NCI-H2107 treated with DMSO at 0.1 percent for 48 hours (cell line): Measurements from ENCODE around the gene TENM3.

Source experiments
- DNase-seq: peaks from one replicate; lab custom pipeline; 2025; ENCODE audit not compliant: unreplicated experiment; lab: John Stamatoyannopoulos, UW

Gene TENM3

GRCh38 chr4:182286035-182286434 is 42.8 kb downstream of the TENM3 start:
- DNase-seq: no peak

- no peak for DNase-seq
These were observed 43.7 kb downstream of the TENM3 start for GRCh38 chr4:182286931-182287330.

GRCh38 chr4:182288534-182288933 is 45.3 kb downstream of the TENM3 start:
- no peak for DNase-seq

- no peak for DNase-seq
These were observed 46.6 kb downstream of the TENM3 start for GRCh38 chr4:182289809-182290208.

- DNase-seq: no peak
These were observed 48.0 kb downstream of the TENM3 start for GRCh38 chr4:182291175-182291574.

GRCh38 chr4:182291597-182292270 is 48.5 kb downstream of the TENM3 start:
- no peak for DNase-seq

GRCh38 chr4:182292612-182293011 is 49.4 kb downstream of the TENM3 start:
- DNase-seq: no peak

GRCh38 chr4:182293691-182294255 is 50.6 kb downstream of the TENM3 start:
- no peak for DNase-seq

GRCh38 chr4:182294451-182294850 is 51.2 kb downstream of the TENM3 start:
- no peak for DNase-seq

GRCh38 chr4:182297659-182298058 is 54.5 kb downstream of the TENM3 start:
- DNase-seq: no peak

- DNase-seq: no peak
These were observed 58.5 kb downstream of the TENM3 start for GRCh38 chr4:182301736-182302135.

GRCh38 chr4:182303847-182304246 is 60.6 kb downstream of the TENM3 start:
- no peak for DNase-seq

- peak; percentile 47 for DNase-seq
These were observed 63.7 kb downstream of the TENM3 start for GRCh38 chr4:182306792-182307507.

GRCh38 chr4:182307746-182308145 is 64.5 kb downstream of the TENM3 start:
- peak; percentile 72 for DNase-seq

GRCh38 chr4:182309877-182310276 is 66.7 kb downstream of the TENM3 start:
- DNase-seq: no peak

- no peak for DNase-seq
These were observed 67.1 kb downstream of the TENM3 start for GRCh38 chr4:182310316-182310715.

- no peak for DNase-seq
These were observed 67.8 kb downstream of the TENM3 start for GRCh38 chr4:182310962-182311361.

GRCh38 chr4:182314537-182314936 is 71.3 kb downstream of the TENM3 start:
- DNase-seq: no peak

- no peak for DNase-seq
These were observed 75.1 kb downstream of the TENM3 start for GRCh38 chr4:182318256-182318655.

GRCh38 chr4:182320092-182320491 is 76.9 kb downstream of the TENM3 start:
- DNase-seq: no peak

- DNase-seq: no peak
These were observed 77.4 kb downstream of the TENM3 start for GRCh38 chr4:182320580-182320979.

- DNase-seq: no peak
These were observed 81.1 kb downstream of the TENM3 start for GRCh38 chr4:182324282-182324681.
